22Rv1 (cell line): ENCODE measurements around the gene TBC1D19.

ENCODE experiments used
- H3K27ac ChIP-seq: fragments of 450-650 bp; 2 replicates; pipeline ENCODE4 v1.5.1; 2017
- CTCF ChIP-seq: fragments of 450-650 bp; IDR thresholded peaks from 2 replicates; pipeline ENCODE4 v1.5.1; 2017; ENCODE audit warnings: mild to moderate bottlenecking
- ZFX ChIP-seq: fragments of 450-650 bp; IDR thresholded peaks from 2 replicates; pipeline ENCODE4 v1.6.1; 2017; ENCODE audit warnings: antibody characterized with exemption, borderline replicate concordance

TBC1D19 gene

GRCh38 chr4:26601204-26601603 lies 17.3 kb downstream of the TBC1D19 start:
- no peak overlapping the region for H3K27ac ChIP-seq
- TF ChIP-seq ZFX (no peak), CTCF (no peak)

GRCh38 chr4:26607776-26608175 lies 23.9 kb downstream of the TBC1D19 start:
- TF ChIP-seq ZFX (no peak), CTCF (no peak)
- no peak overlapping the region for H3K27ac ChIP-seq

GRCh38 chr4:26609391-26609790 lies 25.5 kb downstream of the TBC1D19 start:
- no peak for TF ChIP-seq ZFX
- no peak for TF ChIP-seq CTCF
- H3K27ac ChIP-seq, result no peak overlapping the region

- H3K27ac ChIP-seq, result no peak overlapping the region
- TF ChIP-seq ZFX (no peak), CTCF (no peak)
Measured at GRCh38 chr4:26609868-26610267, 26.0 kb downstream of the TBC1D19 start.

- no peak for TF ChIP-seq ZFX
- TF ChIP-seq CTCF, result no peak
- no peak overlapping the region for H3K27ac ChIP-seq
Measured at GRCh38 chr4:26611372-26611771, 27.5 kb downstream of the TBC1D19 start.

GRCh38 chr4:26611885-26612284 lies 28.0 kb downstream of the TBC1D19 start:
- no peak overlapping the region for H3K27ac ChIP-seq
- TF ChIP-seq ZFX (no peak), CTCF (no peak)

- no peak overlapping the region for H3K27ac ChIP-seq
Measured at GRCh38 chr4:26613237-26613636, 29.4 kb downstream of the TBC1D19 start.

More at GRCh38 chr4:26613237-26613636, 29.4 kb downstream of the TBC1D19 start:
- TF ChIP-seq ZFX, result no peak
- no peak for TF ChIP-seq CTCF
